HG02840 (cell line): Measurements from ENCODE around the gene KMT5C.

Experiments
- ATAC-seq: cut with Tn5 transposase; IDR thresholded peaks from one replicate; pipeline ENCODE4 v1.9.1; 2021; ENCODE audit warnings: mild to moderate bottlenecking, moderate library complexity, moderate number of reproducible peaks; ENCODE audit not compliant: unreplicated experiment, low FRiP score

Gene KMT5C

DNA sequence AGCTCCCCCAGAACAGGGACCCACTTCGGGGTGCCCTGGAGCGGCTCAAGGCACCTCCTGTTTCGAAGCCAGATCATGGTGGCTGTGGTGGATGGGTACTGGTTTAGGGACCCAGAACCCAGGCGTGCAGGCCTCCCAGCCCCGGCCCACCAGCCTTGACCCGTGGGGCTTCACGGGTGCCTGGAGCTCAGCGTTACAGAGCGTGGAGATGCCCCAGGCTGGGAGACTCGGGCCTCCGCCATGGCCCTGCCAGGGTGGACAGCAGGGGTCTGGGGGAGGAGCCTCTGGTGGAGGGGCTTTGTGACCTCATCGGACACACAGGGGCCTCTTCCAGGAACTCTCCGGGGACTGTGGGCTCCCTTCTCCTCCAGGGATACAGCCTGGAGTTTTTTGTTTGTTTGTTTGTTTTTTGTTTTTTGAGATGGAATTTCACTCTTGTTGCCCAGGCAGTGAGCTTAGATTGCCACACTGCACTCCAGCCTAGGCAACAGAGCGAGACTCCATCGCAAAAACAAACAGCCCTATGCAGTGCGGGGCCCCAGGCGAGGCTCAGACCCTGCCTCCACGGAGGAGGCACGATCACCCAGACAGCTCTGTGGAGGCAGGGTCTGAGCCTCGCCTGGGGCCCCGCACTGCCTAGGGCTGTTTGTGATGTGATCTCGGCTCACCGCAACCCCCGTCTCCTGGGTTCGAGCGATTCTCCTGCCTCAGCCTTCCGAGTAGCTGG is 23.5 kb downstream of the KMT5C start, which contains the start of gene GARIN5B:
Gene GARIN5B, minus strand, starts transcription at position 271 of the 727 bp plus-strand sequence. Its CDS starts 194 bp downstream, at position 77.
- no peak for ATAC-seq

DNA sequence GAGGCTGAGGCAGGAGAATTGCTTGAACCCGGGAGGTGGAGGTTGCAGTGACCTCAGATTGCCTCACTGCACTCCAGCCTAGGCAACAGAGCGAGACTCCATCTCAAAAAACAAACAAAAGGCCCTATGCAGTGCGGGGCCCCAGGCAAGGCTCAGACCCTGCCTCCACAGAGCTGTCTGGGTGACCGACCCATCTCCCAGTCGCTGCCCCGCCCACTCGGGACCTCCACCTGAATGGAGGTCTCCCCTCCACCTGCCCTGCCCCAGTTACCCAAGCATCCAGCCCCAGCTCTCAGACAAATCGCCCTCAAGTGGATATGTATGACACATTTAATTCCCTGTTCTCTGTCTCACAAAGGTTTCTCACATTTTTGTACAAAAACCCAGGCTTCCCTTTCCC is 25.6 kb downstream of the KMT5C start:
- ATAC-seq = no peak

DNA sequence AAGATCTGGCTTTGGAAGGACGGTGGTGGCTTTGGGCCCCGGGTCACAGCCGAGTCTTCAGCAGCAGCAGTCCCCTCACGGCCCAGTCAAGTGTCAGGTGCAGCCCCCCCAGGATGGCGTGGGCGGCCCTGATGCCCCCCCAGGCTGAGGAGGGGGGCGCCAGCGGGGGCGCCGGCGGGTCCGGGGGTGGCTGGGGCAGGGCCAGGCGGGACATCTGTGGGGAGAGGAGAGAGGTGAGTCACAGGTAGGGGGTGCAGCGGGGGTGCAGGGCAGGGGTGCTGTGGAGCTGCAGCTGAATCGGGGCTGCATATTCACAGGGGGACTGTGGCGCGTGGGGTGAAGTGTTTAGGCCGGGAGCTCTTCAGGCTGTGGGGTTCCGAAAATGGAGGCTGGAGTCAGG is 26.3 kb downstream of the KMT5C start:
- no peak for ATAC-seq

DNA sequence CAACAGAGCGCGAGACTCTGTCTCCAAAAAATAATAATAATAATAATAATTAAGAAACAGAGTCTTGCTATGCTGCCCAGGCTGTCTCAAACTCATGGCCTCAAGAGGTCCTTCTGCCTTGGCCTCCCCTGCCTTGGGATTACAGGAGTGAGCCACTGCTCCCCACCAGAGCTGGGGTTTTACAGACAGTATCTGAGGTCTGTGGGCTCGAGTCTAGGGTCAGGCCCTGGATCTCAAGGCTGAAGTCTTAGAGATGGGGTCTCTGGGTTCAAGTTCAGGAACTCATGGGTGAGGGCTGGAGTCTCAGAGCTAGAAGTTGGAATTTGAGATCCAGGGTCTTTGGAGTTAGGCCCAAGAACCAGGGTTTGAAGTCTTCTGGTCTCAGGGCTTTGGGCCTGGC is 27.1 kb downstream of the KMT5C start:
- no peak for ATAC-seq

DNA sequence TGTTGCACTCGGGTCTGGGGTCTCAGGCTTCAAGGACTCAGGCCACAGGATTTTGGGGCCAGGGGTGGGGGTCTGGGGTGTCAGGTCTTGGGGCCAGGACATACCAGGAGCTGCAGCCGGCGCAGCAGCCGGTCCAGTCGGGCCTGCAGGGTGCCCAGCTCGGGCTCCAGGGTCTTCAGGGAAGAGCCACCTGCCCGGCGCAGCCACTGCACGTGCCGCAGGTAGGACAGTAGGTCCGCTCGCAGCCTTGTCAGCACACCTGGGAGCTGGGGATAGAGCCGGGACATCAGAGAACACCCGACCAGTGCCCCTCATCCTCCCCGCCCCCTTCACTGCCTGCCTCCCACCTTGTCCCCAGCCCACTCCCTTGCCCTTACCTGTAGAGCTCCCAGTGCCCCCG is 28.4 kb downstream of the KMT5C start:
- no peak for ATAC-seq

DNA sequence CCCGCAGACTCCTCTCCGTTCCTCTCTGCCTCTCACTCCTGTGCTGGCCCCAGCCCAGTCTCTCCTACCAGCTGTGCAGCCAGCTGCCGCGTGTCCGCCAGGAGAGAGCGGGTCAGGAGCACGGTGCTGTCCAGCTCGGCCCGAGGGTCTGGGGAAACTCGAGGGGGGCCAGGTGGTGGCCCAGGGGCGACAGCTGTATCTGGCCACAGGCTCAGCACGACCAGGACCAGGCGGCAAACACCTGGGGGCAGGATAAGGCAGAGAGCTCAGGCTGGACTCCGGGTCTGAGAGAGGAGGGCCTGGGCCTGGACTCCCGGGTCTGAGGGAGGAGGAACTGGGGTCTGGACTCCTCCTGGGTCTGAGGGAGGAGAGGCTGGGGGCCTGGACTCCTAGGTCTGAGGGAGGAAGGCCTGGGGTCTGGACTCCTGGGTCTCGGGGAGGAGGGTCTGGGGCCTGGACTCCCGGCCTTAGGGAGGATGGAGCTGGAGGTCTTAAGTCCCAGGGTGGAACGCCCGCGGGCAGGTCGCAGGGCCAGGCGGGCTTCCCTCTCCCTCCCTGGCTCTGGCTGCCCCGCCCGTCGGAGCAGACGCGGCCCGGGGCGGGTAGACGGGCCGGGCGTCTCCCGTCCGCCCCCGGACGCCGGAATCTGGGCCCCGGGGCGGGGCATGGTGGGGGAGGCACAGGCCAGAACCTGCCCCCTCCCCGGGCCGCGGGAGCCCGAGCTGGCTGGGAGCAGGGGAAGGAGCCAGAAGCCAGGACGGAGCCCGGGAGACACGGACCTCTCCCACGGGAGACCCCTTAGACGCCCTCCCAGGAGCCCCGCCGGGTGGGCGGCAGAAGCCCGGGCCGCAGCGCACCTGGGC is 29.3 kb downstream of the KMT5C start:
- ATAC-seq = no peak

DNA sequence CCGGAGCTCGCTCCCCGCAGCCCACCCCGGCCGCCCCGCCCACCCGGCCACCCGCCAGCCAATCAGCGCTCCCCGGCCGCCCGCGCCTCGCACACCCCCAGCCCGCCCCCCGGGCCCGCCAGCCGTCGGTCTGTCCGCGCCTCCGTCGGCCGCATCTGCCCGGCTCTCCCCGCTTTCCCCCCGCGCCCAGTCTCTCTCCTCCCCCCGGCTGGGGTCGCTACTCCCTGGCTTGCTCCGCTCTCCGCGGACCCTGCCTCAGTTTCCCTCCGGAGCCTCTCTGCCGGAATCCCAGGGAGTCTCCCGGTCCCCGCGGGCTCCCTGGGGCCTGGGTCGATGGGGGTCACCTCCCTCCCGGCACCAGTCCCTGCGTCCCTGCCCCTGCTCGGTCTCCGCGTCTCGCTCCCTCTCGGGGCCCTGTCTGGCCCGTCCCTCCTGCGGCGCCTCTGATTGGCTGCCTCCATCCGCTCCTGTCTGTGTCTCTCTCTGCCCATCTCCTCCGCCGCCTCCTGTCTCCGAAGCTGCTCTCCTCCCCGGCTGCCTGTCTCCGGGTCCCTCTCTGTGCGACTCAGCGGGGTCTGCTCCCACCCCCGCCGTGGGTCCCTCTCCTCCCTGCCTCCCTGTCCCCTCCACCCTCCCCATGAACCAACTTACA is 30.1 kb downstream of the KMT5C start:
- ATAC-seq = no peak

DNA sequence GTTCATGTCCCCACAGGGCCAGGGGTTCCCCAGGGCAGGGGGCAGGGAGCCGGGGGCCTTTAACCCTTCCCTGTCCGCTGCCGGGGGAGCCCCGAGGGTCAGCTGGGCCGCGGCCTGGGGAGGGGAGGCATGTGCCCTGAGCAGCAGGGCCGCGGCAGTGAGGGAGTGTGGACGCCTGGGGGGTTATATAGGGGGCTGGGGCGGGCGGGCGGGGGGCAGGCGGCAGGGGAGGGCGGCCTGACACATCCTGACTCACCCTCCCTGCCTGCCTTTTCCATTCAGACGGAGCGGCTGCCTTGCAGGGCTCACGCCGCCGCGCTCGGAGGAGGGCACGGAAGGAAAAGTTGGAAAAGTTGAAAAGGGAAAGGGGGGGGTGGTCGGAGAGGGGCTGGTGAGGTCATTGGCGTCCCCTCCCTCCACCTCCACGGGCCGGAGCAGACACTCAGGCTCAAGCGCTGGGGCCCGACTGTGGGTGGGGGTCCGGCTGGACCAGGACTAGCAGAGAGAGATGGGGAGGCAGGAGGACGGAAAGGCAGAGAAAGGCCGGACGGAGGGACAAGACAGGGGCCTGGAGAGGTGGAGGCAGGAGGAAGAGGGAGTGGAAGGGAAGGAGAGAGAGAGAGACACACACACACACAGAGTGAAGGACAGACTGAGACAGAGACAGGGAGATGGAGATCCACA is 30.8 kb downstream of the KMT5C start, which contains the start of gene IL11:
Gene IL11, minus strand, starts transcription at position 159 of the 684 bp plus-strand sequence. Its CDS starts 153 bp downstream, at position 6.
- no peak for ATAC-seq

DNA sequence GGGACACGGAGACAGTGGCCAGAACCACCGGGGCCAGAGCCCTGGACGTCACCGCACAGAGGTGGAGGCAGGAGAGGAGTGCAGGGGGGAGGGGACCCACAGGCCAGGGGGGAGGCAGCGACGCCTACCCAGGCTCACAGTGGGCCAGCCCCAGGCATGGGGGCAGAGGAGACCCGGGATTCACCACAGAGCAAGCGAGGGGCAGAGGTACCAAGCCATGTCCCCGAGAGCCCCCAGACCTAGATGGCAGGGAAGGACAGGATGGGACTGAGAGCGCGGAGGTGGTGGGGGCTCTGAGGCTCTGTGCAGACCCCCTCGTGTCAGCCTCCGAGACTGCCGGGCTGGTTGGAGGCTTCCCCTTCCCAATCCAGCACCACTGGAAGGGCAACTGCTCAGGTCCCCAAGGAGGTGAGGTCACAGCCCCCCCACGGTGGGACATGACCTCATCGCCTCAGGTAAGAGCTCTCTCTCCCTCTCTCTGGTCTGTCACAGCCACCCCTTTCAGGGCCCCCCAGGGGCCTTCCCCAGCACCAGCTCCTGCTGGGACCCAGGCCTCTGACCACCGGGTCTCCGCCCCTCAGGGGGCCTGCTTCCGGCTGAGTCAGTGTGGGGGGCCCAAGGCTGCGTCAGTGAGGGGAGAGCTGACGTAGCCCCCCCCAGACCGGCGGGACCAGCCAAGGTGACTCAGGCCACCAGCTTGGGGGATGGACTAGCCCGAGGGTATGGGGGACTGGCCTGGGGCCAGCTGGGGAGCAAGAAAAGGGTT is 32.8 kb downstream of the KMT5C start:
- ATAC-seq = no peak

DNA sequence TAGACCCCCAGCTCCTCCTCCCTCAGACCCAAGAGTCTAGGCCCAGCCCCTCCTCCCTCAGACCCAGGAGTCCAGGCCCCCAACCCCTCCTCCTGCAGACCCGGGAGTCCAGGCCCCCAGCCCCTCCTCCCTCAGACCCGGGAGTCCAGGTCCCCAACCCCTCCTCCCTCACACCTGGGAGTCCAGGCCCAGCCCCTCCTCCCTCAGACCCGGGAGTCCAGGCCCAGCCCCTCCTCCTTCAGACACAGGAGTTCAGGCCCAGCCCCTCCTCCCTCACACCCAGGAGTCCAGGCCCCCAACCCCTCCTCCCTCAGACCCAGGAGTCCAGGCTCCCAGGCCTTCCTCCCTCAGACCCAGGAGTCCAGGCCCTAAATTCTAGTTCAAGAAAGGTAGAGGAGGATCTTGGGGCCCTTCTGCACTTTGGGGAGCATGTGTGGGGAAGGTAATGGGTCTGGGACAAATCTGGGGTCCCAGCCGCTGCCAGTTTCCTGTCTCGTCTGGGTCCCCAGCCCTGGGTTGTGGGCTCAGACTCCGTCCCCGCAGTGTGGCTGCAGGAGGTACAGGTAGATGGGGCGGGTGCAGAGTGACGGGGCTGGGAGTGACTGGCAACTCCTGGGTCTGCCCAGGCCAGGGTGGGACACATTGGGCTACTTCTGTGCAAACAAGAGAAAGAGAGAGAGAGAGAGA is 33.8 kb downstream of the KMT5C start:
- no peak for ATAC-seq

DNA sequence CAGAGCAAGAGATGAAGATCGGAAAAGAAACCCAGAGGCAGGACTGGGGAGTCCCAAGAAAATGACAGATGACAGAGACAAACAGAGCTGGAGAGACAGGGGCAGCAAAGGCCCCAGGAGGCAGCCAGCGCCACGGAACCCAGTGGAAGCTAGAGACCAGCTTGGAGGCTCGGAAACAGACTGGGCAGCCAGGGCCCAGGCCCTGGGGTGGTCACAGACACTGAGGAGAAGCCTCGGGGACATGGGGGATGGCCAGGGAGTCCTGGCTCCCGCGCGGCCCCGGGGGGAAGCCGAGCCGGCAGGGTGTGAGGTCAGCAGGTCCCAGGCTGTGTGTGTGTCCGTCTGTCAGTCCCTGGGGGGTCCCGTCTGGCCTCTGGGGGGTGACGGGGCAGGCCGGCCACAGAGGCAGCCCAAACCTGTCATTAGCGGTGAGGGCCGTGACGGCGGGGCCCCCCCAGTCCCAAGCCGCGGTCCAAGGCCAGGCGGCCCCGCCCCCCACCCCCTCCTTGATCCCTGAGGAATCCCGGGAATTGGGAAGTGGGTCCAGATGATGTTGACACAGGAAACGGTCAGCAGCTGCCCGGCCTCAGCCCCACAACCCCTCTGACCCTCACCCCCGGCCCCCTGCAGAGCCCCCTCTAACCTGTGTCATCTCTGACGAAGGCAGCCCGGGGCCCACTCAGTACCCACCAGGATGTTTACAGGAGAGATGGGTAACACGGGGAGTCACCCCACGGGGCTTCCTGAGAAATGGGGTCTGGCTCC is 34.5 kb downstream of the KMT5C start:
- no peak for ATAC-seq

DNA sequence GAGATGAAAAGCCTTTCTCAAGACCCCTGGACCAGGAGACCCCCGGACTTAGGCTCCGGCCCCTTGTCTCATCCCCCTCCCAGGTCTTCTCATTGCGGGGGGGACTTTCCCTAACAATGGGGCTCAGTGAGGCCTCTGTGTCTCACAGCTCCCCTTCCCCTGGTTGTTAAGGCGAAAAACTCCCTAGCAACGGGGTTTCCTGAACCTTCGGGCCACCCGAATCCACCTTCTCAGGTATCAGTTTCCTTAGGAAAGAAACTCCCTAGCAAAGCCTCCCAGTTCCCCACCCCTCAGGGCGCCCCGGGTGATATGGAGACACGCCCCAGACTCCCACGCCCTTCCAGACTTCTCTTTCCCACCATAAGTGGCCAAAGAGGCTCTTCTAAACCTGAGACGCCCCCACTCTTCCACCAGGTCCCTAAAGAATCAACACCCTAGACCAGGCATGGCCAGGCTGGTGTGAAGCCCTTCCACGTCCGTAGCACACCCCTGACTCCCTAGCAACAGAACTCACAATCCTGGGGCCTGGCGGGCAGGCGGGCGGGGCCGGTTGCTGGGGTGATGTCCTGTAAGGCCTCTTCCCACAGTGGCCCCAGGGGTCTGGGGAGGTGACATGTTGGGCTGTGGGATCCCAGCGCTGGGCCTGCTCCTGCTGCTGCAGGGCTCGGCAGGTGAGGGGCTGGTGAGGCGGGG is 36.7 kb downstream of the KMT5C start, which contains the start of gene TMEM190:
Gene TMEM190, plus strand, starts transcription at position 586 of the 693 bp plus-strand sequence. Its CDS starts 28 bp downstream, at position 614.
- ATAC-seq = no peak

DNA sequence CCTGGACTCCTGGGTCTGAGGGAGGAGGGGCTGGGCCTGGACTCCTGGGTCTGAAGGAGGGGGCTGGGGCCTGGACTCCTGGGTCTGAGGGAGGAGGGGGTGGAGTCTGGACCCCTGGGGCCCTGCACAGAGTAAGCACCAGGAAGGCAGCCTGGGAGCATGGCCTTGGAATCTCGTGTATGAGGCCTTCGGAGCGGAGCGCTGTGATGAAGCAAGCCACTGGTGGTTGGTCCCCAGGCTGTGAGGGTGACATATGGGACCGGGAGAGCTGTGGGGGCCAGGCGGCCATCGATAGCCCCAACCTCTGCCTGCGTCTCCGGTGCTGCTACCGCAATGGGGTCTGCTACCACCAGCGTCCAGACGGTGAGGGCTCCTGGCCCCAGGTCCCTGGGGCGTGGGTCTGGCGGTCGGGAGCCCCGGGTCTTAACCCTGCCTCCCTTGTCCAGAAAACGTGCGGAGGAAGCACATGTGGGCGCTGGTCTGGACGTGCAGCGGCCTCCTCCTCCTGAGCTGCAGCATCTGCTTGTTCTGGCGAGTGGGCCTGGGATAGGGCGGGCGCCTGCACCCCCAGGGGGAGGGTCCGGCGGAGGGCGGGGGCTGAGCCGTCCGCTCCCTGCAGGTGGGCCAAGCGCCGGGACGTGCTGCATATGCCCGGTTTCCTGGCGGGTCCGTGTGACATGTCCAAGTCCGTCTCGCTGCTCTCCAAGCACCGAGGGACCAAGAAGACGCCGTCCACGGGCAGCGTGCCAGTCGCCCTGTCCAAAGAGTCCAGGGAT is 37.9 kb downstream of the KMT5C start:
- no peak for ATAC-seq

DNA sequence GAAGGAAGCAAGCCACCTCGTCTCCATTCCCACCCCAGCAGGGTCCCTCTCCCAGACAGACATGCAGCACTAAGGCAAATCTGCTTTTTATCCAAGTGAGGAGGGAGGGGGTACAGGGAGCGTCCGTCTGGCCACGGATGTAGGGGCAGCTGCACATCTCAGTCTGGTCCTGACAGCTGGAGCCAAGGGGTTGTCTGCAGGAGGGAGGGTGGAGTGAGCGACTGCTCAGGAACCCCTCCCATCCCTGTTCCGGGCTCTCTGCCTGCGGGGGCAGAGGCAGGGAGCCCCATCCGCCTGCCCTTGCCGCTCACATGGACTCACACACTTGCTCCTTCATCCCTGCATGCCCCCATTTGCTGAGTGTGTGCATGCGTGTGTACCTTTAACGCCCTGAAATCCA is 39.5 kb downstream of the KMT5C start:
- ATAC-seq = no peak

DNA sequence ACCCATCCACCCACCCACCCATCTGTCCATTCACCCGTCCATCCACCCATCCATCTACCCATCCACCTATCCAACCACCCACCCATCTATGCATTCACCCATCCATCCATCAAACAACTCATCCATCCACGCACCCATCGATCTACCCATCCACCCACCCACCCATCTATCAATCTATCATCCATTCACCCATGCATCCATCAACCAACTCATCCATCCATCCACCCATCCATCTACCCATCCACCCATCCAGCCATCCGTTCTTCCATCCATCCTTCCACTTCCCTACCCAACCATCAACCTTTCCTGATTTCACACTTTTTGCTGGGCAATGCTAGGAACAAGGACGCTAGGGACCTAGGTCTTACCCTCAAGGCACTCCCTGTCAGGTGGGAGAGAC is 42.3 kb downstream of the KMT5C start:
- ATAC-seq = no peak

DNA sequence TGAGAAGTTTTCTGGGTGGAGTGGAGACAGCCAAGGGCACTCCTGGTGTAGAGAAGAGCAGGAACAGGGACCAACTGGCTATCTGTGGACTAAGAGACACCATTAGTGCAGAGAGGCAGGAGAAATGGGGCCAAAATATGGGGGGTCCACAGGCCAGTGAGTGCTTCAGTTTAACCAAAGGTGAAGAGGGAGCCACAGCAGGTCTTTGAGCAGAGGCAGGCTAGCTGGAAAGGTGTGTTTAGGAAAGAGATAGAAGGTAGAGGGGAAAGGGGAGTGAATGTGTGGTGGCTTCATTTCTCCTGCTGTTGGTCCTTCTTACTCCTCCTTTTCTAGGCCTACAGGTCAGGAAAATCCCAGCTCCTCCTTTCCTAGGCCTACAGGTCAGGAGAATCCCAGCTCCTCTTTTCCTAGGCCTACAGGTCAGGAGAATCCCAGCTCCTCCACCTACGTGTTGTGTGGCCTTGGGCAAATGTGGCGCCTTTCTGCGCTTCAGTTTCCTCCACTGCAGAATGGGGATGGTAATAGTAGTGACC is 42.9 kb downstream of the KMT5C start:
- ATAC-seq = no peak
